HepG2 (cell line): ENCODE results near the gene TBCEL. TPM values are rescaled to one million over a fixed set of nuclear protein-coding genes. Genes with fewer than 3 reads are reported as not detected.

Experiments used
- AKNA ChIP-seq: sonication (generic); formaldehyde crosslinking; IDR thresholded peaks from 2 replicates; pipeline ENCODE4 v1.4.0; 2020; ENCODE audit warnings: missing genetic modification reagents, borderline replicate concordance
- EP300 ChIP-seq, 3 experiments: sonication (generic) in 1 of 3; formaldehyde crosslinking in 1 of 3; IDR thresholded peaks; 2 replicates each; pipeline versions ENCODE4 v1.5.1 to v1.6.1; 2011 to 2020; ENCODE audit warnings: low read depth in 2 of 3, low read length in 2 of 3, borderline replicate concordance in 1 of 3, improper control_type of control experiment in 1 of 3, mild to moderate bottlenecking in 1 of 3, missing genetic modification reagents in 1 of 3, moderate library complexity in 1 of 3
- HDAC1 ChIP-seq: sonication (generic); formaldehyde crosslinking; IDR thresholded peaks from 2 replicates; pipeline ENCODE4 v1.5.1; 2020; ENCODE audit warnings: mild to moderate bottlenecking, missing genetic modification reagents
- SMARCE1 ChIP-seq: fragments of 450-650 bp; IDR thresholded peaks from 2 replicates; pipeline ENCODE4 v1.6.1; 2017; ENCODE audit warnings: borderline replicate concordance
- SRF ChIP-seq: IDR thresholded peaks from 2 replicates; pipeline ENCODE4 v1.6.1; 2011; ENCODE audit warnings: mild to moderate bottlenecking, low read depth, low read length, moderate library complexity
- TMF1 ChIP-seq: sonication (generic); formaldehyde crosslinking; IDR thresholded peaks from 2 replicates; pipeline ENCODE4 v1.8.1; 2022; ENCODE audit warnings: low read depth, missing genetic modification reagents
- USF2 ChIP-seq, 2 experiments: sonication (generic) in 1 of 2; formaldehyde crosslinking in 1 of 2; IDR thresholded peaks; 2 replicates each; pipeline versions ENCODE4 v1.5.1 to v1.6.1; 2011 to 2020; ENCODE audit warnings: borderline replicate concordance in 1 of 2, low read depth in 1 of 2, low read length in 1 of 2, mild to moderate bottlenecking in 1 of 2, missing genetic modification reagents in 1 of 2, moderate library complexity in 1 of 2
- ZFP37 ChIP-seq: sonication (generic); formaldehyde crosslinking; IDR thresholded peaks from 2 replicates; pipeline ENCODE4 v1.4.0; 2020; ENCODE audit warnings: missing genetic modification reagents, borderline replicate concordance
- ZNF121 ChIP-seq: sonication (generic); formaldehyde crosslinking; IDR thresholded peaks from 2 replicates; pipeline ENCODE4 v1.5.0; 2020; ENCODE audit warnings: mild to moderate bottlenecking, missing genetic modification reagents
- ZNF616 ChIP-seq: sonication (generic); formaldehyde crosslinking; IDR thresholded peaks from 2 replicates; pipeline ENCODE4 v1.5.0; 2020; ENCODE audit warnings: low read depth, mild to moderate bottlenecking, missing genetic modification reagents
- ZNF670 ChIP-seq: sonication (generic); formaldehyde crosslinking; IDR thresholded peaks from 2 replicates; pipeline ENCODE4 v1.8.0; 2022; ENCODE audit warnings: mild to moderate bottlenecking, missing genetic modification reagents, borderline replicate concordance
- ZNF816 ChIP-seq: sonication (generic); formaldehyde crosslinking; IDR thresholded peaks from 2 replicates; pipeline ENCODE4 v1.8.0; 2022; ENCODE audit warnings: missing genetic modification reagents, mild to moderate bottlenecking, borderline replicate concordance
- polyA plus RNA-seq, 8 experiments: library from polyadenylated mRNA; depleted of rRNA in 3 of 8; stranded (reverse) in 7 of 8; unstranded in 1 of 8; fragments of >200 nt; fragmentation: Illumina TruSeq in 4 of 8; extraction: Trizol in 4 of 8; gene quantifications; 2 replicates each; pipeline versions ENCODE4 v1.2.1 to v1.2.3, GENCODE V29; 2011 to 2016; ENCODE audit warnings: low read depth in 4 of 8, missing spikeins in 1 of 8, mixed read lengths in 1 of 8; ENCODE audit not compliant: insufficient read depth in 1 of 8
- total RNA-seq, 5 experiments: library from RNA; depleted of rRNA; stranded (reverse); fragments of >200 nt; fragmentation: Illumina TruSeq; extraction: Trizol; gene quantifications; 2 replicates each; pipeline ENCODE4 v1.2.3, GENCODE V29; 2016; ENCODE audit warnings: low read depth in 1 of 5
- TF ChIP-seq, protein P1 (sequence below): sonication (generic); formaldehyde crosslinking; conservative IDR thresholded peaks from 2 replicates; pipeline ENCODE4 v1.8.0; 2022; ENCODE audit warnings: mild to moderate bottlenecking, moderate library complexity, missing genetic modification reagents

The TBCEL gene
- total and polyA plus RNA-seq, 2 of the 13 experiments (the other 11 are each of a cell fraction or from before 2014, with no cell fraction given): 6.1 to 12.5 TPM

DNA sequence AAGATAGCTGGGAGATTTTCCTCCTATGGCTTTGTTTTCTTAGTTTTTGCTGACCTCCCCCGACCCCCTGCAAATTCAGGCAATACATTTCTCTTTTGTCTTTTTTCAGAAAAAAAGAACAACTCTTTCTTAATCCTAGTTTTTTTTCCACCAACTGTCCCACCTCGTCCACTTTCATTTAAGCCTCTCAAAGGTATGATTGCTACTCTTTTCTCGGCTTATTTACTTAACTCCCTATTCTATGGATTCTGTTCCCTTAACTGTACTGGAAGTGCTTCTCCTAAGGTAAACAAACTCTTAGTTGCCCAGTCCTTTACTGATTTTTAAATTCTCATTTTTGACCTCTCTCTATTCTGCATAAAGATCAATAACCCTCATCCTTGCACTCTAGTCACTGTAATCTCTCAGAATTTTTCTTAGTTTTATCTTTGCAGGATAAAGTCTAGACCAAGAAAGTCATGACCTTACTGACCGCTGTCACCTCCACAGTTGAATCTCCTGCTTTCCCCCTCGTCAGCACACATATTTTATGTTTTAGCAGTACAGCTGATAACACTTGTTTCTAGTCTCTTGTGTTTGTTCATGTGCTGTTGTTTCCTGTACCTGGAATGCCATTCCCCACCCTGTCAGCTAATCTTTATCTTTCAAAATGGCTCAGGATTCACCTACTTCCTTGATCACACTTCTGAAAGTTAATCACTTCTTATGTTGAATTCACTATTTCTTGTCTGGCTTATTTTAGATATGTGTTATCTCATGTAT is 14.9 kb downstream of the TBCEL start (continued):
- TF ChIP-seq, protein P1, sequence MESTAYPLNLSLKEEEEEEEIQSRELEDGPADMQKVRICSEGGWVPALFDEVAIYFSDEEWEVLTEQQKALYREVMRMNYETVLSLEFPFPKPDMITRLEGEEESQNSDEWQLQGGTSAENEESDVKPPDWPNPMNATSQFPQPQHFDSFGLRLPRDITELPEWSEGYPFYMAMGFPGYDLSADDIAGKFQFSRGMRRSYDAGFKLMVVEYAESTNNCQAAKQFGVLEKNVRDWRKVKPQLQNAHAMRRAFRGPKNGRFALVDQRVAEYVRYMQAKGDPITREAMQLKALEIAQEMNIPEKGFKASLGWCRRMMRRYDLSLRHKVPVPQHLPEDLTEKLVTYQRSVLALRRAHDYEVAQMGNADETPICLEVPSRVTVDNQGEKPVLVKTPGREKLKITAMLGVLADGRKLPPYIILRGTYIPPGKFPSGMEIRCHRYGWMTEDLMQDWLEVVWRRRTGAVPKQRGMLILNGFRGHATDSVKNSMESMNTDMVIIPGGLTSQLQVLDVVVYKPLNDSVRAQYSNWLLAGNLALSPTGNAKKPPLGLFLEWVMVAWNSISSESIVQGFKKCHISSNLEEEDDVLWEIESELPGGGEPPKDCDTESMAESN (CRISPR knock-in tag): no peak
- no peak for TF ChIP-seq ZNF616 (CRISPR knock-in tag)
- no peak for TF ChIP-seq AKNA (CRISPR knock-in tag)
- TF ChIP-seq SMARCE1: no peak
- TF ChIP-seq HDAC1 (CRISPR knock-in tag): peak; percentile 43; the same call in 1 of the 2 replicates
- TF ChIP-seq EP300 (IDR thresholded peaks at IDR 0.05; ENCODE audit: low read depth in 2 of 2, low read length in 2 of 2): peak in 1 of 2 experiments; percentile 5; a peak in 1 of 4 replicates
- TF ChIP-seq EP300 (CRISPR knock-in tag; IDR thresholded peaks at IDR 0.05; ENCODE audit: borderline replicate concordance): no peak
- TF ChIP-seq ZNF670: no peak
- no peak for TF ChIP-seq USF2 (IDR thresholded peaks at IDR 0.05; ENCODE audit: low read depth, low read length)
- no peak for TF ChIP-seq USF2 (CRISPR knock-in tag; IDR thresholded peaks at IDR 0.05; ENCODE audit: borderline replicate concordance)
- TF ChIP-seq ZNF816: no peak
- TF ChIP-seq ZNF121 (CRISPR knock-in tag): no peak
- no peak for TF ChIP-seq ZFP37 (CRISPR knock-in tag)
- no peak for TF ChIP-seq SRF
- no peak for TF ChIP-seq TMF1 (CRISPR knock-in tag)
